CD4-positive, alpha-beta T cell treated with Interleukin-10 for 1 hour (primary cell): ENCODE measurements around the gene ALDH8A1.
A peak's percentile ranks its signal among the peaks of the same experiment; 100 is the strongest.

Experiments used
- DNase-seq: peaks from one replicate; pipeline ENCODE4 v3.0.0-alpha.2; 2020

The ALDH8A1 gene

GRCh38 chr6:134948691-134949090, 1.2 kb downstream of the ALDH8A1 start:
- DNase-seq = no peak

GRCh38 chr6:134948142-134948541, 1.8 kb downstream of the ALDH8A1 start:
- no peak for DNase-seq

- no peak for DNase-seq
Measured at GRCh38 chr6:134945045-134945444, 4.9 kb downstream of the ALDH8A1 start.

- DNase-seq = no peak
Measured at GRCh38 chr6:134943522-134944111, 6.3 kb downstream of the ALDH8A1 start.

GRCh38 chr6:134938896-134939295, 11.0 kb downstream of the ALDH8A1 start:
- DNase-seq = peak; percentile 55

- DNase-seq = no peak
Measured at GRCh38 chr6:134937426-134937825, 12.5 kb downstream of the ALDH8A1 start.

- DNase-seq = no peak
Measured at GRCh38 chr6:134936931-134937330, 13.0 kb downstream of the ALDH8A1 start.

GRCh38 chr6:134936476-134936875, 13.4 kb downstream of the ALDH8A1 start:
- DNase-seq = no peak

GRCh38 chr6:134934793-134935485, 15.0 kb downstream of the ALDH8A1 start:
- DNase-seq = no peak

- no peak for DNase-seq
Measured at GRCh38 chr6:134932535-134933470, 17.1 kb downstream of the ALDH8A1 start.

GRCh38 chr6:134932098-134932497, 17.8 kb downstream of the ALDH8A1 start:
- DNase-seq = no peak

- no peak for DNase-seq
Measured at GRCh38 chr6:134930463-134930862, 19.4 kb downstream of the ALDH8A1 start.

- no peak for DNase-seq
Measured at GRCh38 chr6:134928151-134928900, 21.6 kb downstream of the ALDH8A1 start.

- no peak for DNase-seq
Measured at GRCh38 chr6:134925800-134926199, 24.1 kb downstream of the ALDH8A1 start.

- DNase-seq = no peak
Measured at GRCh38 chr6:134921721-134922261, 28.1 kb downstream of the ALDH8A1 start.

- DNase-seq = no peak
Measured at GRCh38 chr6:134921276-134921675, 28.6 kb downstream of the ALDH8A1 start.

GRCh38 chr6:134920422-134920821, 29.5 kb downstream of the ALDH8A1 start:
- no peak for DNase-seq

GRCh38 chr6:134918418-134918961, 31.4 kb downstream of the ALDH8A1 start:
- DNase-seq = no peak

- DNase-seq = no peak
Measured at GRCh38 chr6:134911547-134911946, 38.4 kb downstream of the ALDH8A1 start.

- no peak for DNase-seq
Measured at GRCh38 chr6:134910593-134910935, 39.3 kb downstream of the ALDH8A1 start.

GRCh38 chr6:134909701-134910592, 40.0 kb downstream of the ALDH8A1 start:
- no peak for DNase-seq
